Measurements from ENCODE around the gene LARP4B. TPM values are rescaled to one million over a fixed set of nuclear protein-coding genes. Genes with fewer than 3 reads are reported as not detected.

LARP4B gene
- polyA plus RNA-seq, 3 donors, result 42.4 to 60.1 (median 43.1) TPM

DNA sequence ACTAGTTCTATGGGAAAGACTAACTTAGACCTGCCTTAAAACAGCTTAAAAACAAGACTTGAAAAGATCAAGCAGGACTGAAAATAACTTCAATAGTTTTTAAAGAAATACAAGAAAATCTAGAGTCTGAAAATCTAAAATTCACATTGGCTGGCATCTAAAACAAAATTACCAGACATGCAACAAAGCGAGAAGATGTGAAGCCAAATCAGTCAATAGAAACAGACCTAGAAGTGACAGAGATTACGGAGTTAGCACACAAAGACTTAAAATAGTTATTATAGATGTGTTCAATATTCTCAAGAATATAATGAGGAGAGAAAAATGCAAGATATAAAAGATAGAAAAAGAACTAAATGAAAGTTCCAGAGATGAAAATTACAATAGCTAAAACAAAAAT is 163.7 kb downstream of the LARP4B start:
- no peak for DNase-seq (ENCODE audit: extremely low read depth in 1 of 11, low read depth in 9 of 11, low spot score in 4 of 11)

GRCh38 chr10:767211-767610 is 164.3 kb downstream of the LARP4B start:
- no peak for DNase-seq (ENCODE audit: extremely low read depth in 1 of 11, low read depth in 9 of 11, low spot score in 4 of 11)

GRCh38 chr10:761376-761775 is 170.1 kb downstream of the LARP4B start:
- no peak for DNase-seq (ENCODE audit: extremely low read depth in 1 of 11, low read depth in 9 of 11, low spot score in 4 of 11)

DNA sequence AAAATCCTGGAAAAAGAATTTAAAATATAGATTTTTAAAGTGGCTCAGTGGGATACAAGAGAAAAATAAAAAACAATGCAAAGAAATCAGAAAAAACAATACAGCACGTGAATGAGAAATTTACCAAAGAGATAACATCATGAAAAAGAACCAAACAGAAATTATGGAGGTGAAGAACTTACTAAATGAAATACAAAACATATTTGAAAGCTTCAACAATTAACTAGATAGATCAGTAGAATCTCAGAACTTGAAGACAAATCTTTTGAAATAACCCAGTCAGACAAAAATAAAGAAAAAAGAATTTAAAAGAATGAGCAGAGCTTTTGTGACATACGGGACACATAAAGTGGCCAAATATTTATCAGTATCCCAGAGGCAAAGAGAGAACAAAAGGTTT is 170.9 kb downstream of the LARP4B start:
- no peak for DNase-seq (ENCODE audit: extremely low read depth in 1 of 11, low read depth in 9 of 11, low spot score in 4 of 11)

DNA sequence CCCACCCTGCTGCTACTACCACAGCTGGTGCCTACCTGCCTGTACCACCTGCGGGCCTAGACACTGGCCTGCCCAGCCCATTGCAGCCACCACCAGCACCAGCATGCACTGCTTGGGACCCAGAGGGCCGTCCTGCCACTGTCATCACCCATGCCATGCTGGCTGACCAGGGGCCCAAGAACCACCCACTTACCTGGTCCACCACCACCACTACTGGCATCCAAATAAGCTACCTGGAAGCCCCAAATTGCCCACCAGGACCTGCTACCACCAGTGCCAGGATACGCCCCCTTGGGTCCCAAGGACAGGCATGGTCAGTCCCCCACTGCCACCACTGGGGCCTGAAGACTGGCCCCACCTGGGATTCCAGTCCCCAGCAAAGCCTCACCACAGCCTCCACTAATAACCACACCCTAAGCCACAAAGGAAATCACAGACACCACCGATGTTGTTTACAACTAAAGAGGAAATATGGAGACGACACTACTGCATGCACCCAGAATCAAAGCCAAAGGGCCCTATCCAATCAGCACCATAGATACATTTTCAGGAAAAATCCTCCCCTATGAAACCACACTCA is 171.5 kb downstream of the LARP4B start:
- DNase-seq (ENCODE audit: extremely low read depth in 1 of 11, low read depth in 9 of 11, low spot score in 4 of 11), result no peak

Other genes starting within 250 kb of the LARP4B start
- gene DIP2C, start 242.0 kb downstream of the LARP4B start, polyA plus RNA-seq (ENCODE audit: insufficient read length in 3 of 3), result 10 to 100 TPM; 20.7 to 23.7 (median 23.4) TPM
- 10 to 100 TPM; 57.9 to 64.5 (median 63.9) TPM for gene GTPBP4, start 56.7 kb upstream of the LARP4B start, polyA plus RNA-seq (ENCODE audit: insufficient read length in 3 of 3)
- gene IDI2, start 94.2 kb upstream of the LARP4B start, polyA plus RNA-seq (ENCODE audit: insufficient read length in 3 of 3), result under 1 TPM in 1 of 3 donors, not detected in 2; 0.11 TPM
- gene IDI1, start 117.4 kb upstream of the LARP4B start, polyA plus RNA-seq (ENCODE audit: insufficient read length in 3 of 3), result 10 to 100 TPM; 61.7 to 89.9 (median 80.0) TPM
- 10 to 100 TPM; 16.0 to 20.5 (median 16.5) TPM for gene WDR37, start 124.7 kb upstream of the LARP4B start, polyA plus RNA-seq (ENCODE audit: insufficient read length in 3 of 3)